A673 (cell line): ENCODE data around the gene JCAD. TPM values are rescaled to one million over a fixed set of nuclear protein-coding genes. Genes with fewer than 3 reads are reported as not detected.

Experiments used
- BruUV-seq: library from RNA; stranded (reverse); fragments of 400-500 nt; replicated peaks from 2 replicates; lab custom pipeline; 2021; lab: Mats Ljungman, UMichigan
- CTCF ChIA-PET: fragments of 300-600 bp; sonication (Branson Sonifier 250); formaldehyde crosslinking; loops from one replicate; lab custom pipeline; 2022; ENCODE audit warnings: antibody characterized with exemption; lab: Charles Lee
- POLR2A ChIA-PET: fragments of 300-600 bp; sonication (Branson Sonifier 250); formaldehyde crosslinking; loops from one replicate; lab custom pipeline; 2022; ENCODE audit warnings: antibody characterized with exemption; ENCODE audit not compliant: low non-redundant PET; lab: Charles Lee
- DNase-seq: peaks from one replicate; pipeline ENCODE4 v3.0.0-alpha.2; 2015; ENCODE audit warnings: low spot score
- H3K27ac ChIP-seq: fragments of 200-600 bp; sonication (generic); 2 replicates; pipeline ENCODE4 v1.5.1; 2016; ENCODE audit warnings: mixed run types, low read depth, mild to moderate bottlenecking, mixed read lengths, antibody characterized with exemption, low read length; ENCODE audit not compliant: poor library complexity, severe bottlenecking
- H3K27me3 ChIP-seq: fragments of 200-600 bp; sonication (generic); replicated peaks from 2 replicates; pipeline ENCODE4 v1.6.1; 2017; ENCODE audit warnings: mixed run types, low read depth, mild to moderate bottlenecking, mixed read lengths, antibody characterized with exemption, low read length; ENCODE audit not compliant: insufficient read depth, poor library complexity
- H3K36me3 ChIP-seq: fragments of 200-600 bp; sonication (generic); 2 replicates; pipeline ENCODE4 v1.6.1; 2016; ENCODE audit warnings: mixed run types, mild to moderate bottlenecking, mixed read lengths, antibody characterized with exemption, low read length; ENCODE audit not compliant: insufficient read depth, poor library complexity, severe bottlenecking
- H3K4me1 ChIP-seq: fragments of 200-600 bp; sonication (generic); 2 replicates; pipeline ENCODE4 v1.6.1; 2017; ENCODE audit warnings: mixed run types, mild to moderate bottlenecking, mixed read lengths, antibody characterized with exemption, low read length; ENCODE audit not compliant: insufficient read depth, poor library complexity, severe bottlenecking
- H3K4me3 ChIP-seq: fragments of 200-600 bp; sonication (generic); 2 replicates; pipeline ENCODE4 v1.5.1; 2016; ENCODE audit warnings: low read depth, mixed run types, mild to moderate bottlenecking, mixed read lengths, low read length; ENCODE audit not compliant: poor library complexity, severe bottlenecking
- H3K9me3 ChIP-seq: fragments of 200-600 bp; sonication (generic); 2 replicates; pipeline ENCODE4 v1.6.1; 2016; ENCODE audit warnings: mixed run types, low read depth, mild to moderate bottlenecking, mixed read lengths, antibody characterized with exemption, low read length; ENCODE audit not compliant: poor library complexity, severe bottlenecking
- CTCF ChIP-seq: fragments of 300-800, 200-600 bp; sonication (generic); conservative IDR thresholded peaks from 2 replicates; pipeline ENCODE4 v1.5.1; 2017; ENCODE audit warnings: low read depth, mild to moderate bottlenecking, antibody characterized with exemption, low read length, moderate library complexity, mixed read lengths
- EZH2 ChIP-seq: fragments of 200-600 bp; sonication (generic); IDR thresholded peaks from 2 replicates; pipeline ENCODE4 v1.6.1; 2017; ENCODE audit warnings: borderline replicate concordance, low read depth, mild to moderate bottlenecking, mixed read lengths, antibody characterized with exemption, low read length; ENCODE audit not compliant: poor library complexity, severe bottlenecking
- intact Hi-C: fragments of 100-400 bp; cut with micrococcal nuclease; formaldehyde crosslinking; loops from one replicate; pipeline ENCODE4 v1.10.0; 2022; ENCODE audit not compliant: unreplicated experiment
- total RNA-seq: library from RNA; stranded (reverse); gene quantifications from 2 replicates; pipeline ENCODE4 v1.2.3, GENCODE V29; 2021

The JCAD gene
- total RNA-seq, 1 experiment from 2014 or later = 65.8 TPM

DNA sequence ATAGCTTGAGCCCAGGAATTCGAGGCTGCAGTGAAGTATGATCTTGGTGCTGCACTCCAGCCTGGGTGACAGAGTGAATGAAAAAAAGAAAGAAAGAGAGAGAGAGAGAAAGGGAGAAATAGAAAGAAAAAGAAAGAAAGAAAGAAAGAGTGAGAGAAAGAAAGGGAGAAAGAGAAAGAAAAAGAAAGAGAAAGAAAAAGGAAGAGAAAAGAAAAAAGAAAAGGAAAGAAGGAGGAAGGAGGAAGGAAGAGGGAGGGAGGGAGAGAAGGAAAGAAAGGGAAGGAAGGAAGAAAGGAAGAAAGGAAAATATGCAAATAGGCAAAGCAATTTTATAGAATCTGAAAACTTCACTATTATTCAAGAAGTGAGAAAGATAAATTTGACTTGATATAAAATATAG is 24.5 kb upstream of the JCAD start:
- no peak overlapping the region for H3K4me3 ChIP-seq
- CTCF ChIA-PET = no interaction called here
- H3K27me3 ChIP-seq = no peaks in the 10 kb centered on the region
- no peaks in the 10 kb centered on the region for H3K36me3 ChIP-seq
- POLR2A ChIA-PET = no interaction called here
- H3K27ac ChIP-seq = no peak overlapping the region
- intact Hi-C loops = no loop called here
- BruUV-seq = no TSS peak
- TF ChIP-seq EZH2 (no peak), CTCF (no peak)
- H3K9me3 ChIP-seq = no peaks in the 10 kb centered on the region
- no peak for DNase-seq
- H3K4me1 ChIP-seq = peaks cover 15% of the 10 kb centered on the region

DNA sequence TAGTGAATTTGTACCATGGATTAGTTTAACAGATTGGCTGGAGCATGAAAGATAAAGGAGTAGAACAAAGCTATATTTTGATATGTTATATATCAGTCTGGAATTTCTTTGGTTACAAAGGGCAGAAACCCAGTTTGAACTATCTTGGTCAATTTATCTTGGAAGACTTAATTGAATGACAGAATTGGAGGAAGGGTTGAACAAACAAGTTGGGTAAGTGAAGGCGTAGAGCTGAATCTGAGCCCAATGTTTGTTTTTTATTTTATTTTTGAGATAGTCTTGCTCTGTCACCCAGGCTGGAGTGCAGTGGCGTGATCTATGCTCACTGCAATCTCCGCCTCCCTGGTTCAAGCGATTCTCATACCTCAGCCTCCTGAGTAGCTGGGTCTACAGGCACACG is 21.8 kb upstream of the JCAD start:
- Histone ChIP-seq H3K27ac (no peak overlapping the region), H3K9me3 (no peaks in the 10 kb centered on the region), H3K4me3 (no peak overlapping the region), H3K27me3 (no peaks in the 10 kb centered on the region), H3K36me3 (no peaks in the 10 kb centered on the region), H3K4me1 (peaks cover 8% of the 10 kb centered on the region)
- ChIA-PET POLR2A (no interaction called here), CTCF (no interaction called here)
- DNase-seq = no peak
- TF ChIP-seq CTCF (no peak), EZH2 (no peak)
- no TSS peak for BruUV-seq
- intact Hi-C loops = no loop called here

- H3K36me3 ChIP-seq = no peaks in the 10 kb centered on the region
- intact Hi-C loops = no loop called here
- CTCF ChIA-PET = no interaction called here
- no peaks in the 10 kb centered on the region for H3K27me3 ChIP-seq
- no peak for DNase-seq
- no peak for TF ChIP-seq EZH2
- no peaks in the 10 kb centered on the region for H3K9me3 ChIP-seq
- H3K4me3 ChIP-seq = no peak overlapping the region
- no peak overlapping the region for H3K27ac ChIP-seq
- BruUV-seq = no TSS peak
- H3K4me1 ChIP-seq = peaks cover 18% of the 10 kb centered on the region
- POLR2A ChIA-PET = no interaction called here
These were observed 20.8 kb upstream of the JCAD start for GRCh38 chr10:30080161-30080560.

DNA sequence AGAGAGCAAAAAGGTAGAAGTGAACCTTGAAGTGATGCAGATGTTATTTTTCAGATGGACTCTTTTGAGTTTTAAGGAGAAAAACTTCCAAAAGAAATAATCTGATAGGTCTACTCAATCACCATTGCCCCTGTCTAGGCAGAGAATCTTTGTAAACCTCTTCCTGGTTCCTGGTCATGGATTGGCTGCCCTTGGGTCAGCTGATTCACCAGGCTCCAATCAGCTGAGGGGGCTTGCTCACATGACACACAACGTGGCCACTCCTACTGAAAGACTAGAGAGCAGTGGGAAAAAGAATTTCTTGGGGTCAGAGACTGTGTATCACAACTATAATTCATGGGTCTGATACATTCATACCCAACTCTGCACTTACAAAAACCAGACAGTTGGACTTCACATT is 20.0 kb upstream of the JCAD start:
- H3K4me3 ChIP-seq = no peak overlapping the region
- POLR2A ChIA-PET = no interaction called here
- intact Hi-C loops = no loop called here
- TF ChIP-seq CTCF (no peak), EZH2 (no peak)
- BruUV-seq = no TSS peak
- CTCF ChIA-PET = no interaction called here
- H3K36me3 ChIP-seq = no peaks in the 10 kb centered on the region
- no peak for DNase-seq
- no peaks in the 10 kb centered on the region for H3K9me3 ChIP-seq
- H3K27me3 ChIP-seq = no peaks in the 10 kb centered on the region
- peaks cover 26% of the 10 kb centered on the region for H3K4me1 ChIP-seq
- H3K27ac ChIP-seq = no peak overlapping the region
